A172 (cell line): ENCODE results near the gene SCG3. TPM values are rescaled to one million over a fixed set of nuclear protein-coding genes. Genes with fewer than 3 reads are reported as not detected.
"Not testable (repeated sequence)": the region's sequence is repeated elsewhere in the genome, so short reads cannot be mapped to it uniquely, and the experiment has no call there.

ENCODE experiments used
- DNase-seq: peaks from one replicate; pipeline ENCODE4 v3.0.0-alpha.2; 2015; ENCODE audit warnings: low spot score
- total RNA-seq: library from RNA; depleted of rRNA; stranded (reverse); fragments of >200 nt; shearing (Covaris generic); gene quantifications from 2 replicates; pipeline ENCODE4 v1.2.3, GENCODE V29; 2014; rRNA removed

Gene SCG3
- not detected in 2 replicates for total RNA-seq

DNA sequence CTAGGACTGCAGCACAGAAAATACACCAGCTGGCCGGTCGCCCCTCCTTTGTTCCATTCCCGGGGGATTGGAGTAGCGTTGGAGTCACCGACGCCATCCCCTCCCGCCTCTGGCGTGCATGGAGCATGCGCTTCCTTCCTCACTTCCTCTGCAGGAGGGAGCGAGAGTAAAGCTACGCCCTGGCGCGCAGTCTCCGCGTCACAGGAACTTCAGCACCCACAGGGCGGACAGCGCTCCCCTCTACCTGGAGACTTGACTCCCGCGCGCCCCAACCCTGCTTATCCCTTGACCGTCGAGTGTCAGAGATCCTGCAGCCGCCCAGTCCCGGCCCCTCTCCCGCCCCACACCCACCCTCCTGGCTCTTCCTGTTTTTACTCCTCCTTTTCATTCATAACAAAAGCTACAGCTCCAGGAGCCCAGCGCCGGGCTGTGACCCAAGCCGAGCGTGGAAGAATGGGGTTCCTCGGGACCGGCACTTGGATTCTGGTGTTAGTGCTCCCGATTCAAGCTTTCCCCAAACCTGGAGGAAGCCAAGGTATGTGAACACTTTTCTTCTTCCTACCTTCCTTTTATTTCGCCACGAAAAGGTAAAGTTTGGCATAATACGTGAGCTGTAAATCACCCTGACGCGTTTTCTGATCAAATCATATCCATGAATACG, at the start of gene SCG3:
Gene SCG3, plus strand, starts transcription at position 201 of the 661 bp plus-strand sequence. Its CDS starts 253 bp downstream, at position 454.
- peak; percentile 14 for DNase-seq

DNA sequence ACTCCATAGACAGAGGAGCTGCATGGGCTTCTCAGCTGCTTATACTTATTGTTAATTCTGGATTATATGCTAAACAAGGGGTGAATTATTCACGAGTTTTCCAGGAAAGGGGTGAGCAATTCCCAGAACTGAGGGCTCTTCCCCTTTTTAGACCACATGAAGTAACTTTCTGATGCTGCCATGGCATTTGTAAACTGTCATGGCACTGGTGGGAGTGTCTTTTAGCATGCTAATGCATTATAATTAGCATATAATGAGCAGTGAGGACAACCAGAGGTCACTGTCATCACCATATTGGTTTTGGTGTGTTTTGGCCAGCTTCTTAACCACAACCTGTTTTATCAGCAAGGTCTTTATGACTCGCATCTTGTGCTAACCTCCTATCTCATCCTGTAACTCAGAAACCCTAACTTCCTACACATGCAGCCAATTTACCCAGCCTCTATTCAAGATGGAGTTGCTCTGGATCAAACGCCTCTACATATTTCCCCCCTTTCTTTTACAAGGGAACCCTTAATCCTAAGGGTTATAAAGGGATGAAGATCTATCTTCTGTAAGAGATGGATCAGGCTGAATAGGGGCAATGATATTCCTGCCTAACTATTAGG, 46.6 kb upstream of the SCG3 start:
- DNase-seq, result no peak

DNA sequence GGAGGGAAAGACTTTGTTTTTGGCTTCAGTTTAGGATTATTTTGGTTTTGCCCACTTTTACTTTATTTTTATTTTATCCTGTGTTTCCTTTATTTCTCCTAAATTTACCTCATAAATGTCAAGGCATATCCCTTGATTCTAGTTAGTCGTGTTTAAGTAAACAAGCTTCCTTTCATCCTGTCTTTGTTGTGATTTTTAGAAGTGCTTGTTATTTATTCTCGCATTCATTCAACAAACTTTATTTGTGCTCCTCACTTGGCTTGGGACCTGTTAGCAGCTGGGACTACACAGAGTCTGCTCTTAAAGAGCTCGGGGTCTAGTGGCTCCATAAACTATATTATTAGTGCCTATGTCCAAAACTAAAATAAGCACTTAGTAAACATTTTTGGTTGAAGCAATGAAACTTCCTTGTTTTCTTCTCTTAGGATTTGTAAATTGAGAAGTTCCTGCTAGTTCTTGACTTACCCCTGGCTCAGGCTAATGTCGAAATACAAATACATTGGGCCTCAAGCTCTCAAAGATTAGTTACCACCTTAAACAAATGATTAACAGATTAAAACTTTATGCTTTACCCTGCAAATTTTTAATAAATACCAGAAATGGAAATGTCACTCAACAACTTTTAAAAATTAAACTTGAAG, 39.7 kb upstream of the SCG3 start:
- no peak for DNase-seq

DNA sequence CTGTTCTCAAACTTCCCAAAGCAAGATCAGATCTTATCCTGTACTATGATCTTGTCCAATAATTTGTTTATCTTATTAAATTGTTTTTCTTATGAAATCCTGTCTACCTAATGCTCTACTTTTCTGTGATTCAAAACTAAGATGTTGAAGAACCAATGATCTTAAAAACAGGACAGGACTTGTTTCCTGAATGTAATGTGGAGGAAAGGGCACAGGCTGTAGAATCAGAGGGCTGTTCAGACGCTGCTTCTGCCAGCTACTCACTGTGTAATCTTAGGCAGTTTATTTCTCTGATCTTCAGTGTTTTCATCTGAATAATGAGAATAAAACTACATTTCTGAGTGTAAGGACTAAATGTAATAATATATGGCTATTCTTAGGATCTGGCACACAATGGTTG, 38.6 kb upstream of the SCG3 start:
- no peak for DNase-seq

DNA sequence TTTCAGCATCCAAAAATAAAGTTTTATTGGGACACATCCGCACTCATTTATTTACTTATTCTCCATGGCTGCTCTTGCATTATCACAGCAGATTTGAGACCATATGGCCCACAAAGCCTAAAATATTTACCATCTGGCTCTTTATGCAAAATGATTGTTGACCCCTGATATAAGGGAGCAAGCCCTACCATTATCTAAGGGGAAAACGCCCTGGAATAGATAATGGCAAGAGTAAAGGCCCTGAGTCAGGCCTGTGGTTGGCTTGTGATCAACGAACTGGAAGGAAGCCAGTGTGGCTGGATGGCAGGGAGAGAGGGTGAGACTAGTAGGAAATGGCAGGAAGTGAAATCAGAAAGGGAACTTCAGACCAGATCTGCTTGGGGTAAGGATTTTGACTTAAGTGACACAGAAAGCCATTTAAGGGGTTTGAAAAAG, 34.2 kb upstream of the SCG3 start:
- DNase-seq, result peak; percentile 77

DNA sequence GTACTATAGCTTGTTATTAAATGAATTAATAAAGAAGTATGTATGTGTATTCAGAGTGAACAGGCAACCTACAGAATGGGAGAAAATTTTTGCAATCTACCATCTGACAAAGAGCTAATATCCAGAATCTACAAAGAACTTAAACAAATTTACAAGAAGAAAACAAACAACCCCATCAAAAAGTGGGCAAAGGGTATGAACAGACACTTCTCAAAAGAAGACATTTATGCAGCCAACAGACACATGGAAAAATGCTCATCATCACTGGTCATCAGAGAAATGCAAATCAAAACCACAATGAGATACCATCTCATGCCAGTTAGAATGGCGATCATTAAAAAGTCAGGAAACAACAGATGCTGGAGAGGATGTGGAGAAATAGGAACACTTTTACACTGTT, 33.2 kb upstream of the SCG3 start:
- not testable (repeated sequence) for DNase-seq

DNA sequence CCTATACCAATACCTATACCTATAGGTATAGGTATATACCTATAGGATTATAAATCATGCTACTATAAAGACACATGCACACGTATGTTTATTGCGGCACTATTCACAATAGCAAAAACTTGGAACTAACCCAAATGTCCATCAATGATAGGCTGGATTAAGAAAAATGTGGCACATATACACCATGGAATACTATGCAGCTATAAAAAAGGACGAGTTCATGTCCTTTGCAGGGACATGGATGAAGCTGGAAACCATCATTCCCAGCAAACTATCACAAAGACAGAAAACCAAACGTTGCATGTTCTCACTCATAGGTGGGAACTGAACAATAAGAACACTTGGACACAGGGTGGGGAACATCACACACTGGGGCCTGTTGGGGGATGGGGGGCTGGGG, 32.7 kb upstream of the SCG3 start:
- not testable (repeated sequence) for DNase-seq

DNA sequence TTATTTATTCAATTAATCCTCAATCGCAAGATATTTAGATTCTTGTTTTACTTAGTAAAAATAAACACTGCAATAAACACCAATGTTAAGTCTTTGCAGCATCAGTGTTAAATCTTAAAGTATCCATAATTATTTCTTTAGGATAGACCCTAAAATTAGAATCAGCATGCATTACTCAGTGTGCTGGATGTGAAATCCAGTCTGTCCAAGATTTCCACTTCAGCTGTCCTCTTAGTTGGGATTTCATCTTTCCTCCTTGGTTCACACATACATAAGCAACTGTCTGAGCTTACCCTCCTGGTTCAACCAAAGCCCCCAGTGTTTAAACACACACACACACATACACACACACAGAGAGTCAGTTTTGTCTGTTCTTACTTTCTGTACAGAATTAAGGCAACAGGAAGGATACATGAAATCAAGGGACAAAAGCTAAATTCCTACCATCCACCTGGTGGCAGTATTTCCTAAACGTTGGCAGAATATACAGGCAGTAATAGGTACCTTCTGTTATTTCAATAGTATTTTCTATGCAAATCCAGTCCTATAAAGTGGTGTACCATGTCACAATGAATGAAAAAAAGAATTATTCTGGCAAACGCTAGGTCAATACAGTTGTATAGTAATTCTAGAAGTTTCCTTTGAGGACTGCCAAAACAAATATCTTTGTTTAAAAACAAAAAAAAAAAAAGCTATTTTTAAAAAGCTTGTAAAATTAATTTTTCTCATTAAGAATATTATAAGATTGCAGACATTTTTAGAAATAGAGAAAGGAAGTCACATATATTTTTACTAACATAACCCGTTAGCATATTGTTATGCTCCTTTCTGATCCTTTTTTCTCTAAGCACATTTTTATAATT, 31.4 kb upstream of the SCG3 start:
- DNase-seq, result peak; percentile 72

DNA sequence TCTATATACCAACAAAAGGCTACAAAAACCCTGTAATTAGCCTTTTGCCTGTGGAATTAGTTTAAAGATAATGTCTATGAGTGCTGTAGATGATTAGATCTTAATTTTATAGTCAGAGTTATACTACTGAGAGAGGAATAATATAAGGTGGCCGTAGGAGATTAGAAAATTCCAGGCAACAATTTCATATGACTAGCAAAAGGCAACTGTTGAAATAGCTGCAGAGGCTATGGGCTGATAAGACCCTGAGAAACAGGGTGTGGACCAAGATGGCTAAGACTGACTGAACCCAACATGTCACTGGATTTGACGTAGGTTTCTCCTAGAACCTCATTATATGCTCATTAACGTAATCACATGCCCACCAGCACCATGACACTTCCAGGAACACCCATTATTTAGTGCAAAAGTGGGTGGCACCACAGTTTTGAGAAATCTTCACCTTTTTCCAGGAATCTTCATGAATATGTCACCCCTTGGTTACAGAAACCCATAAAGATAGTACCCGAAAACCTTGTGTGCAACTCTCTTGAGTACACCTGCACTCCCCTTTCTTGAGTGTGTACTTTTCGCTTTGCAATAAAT, 29.1 kb upstream of the SCG3 start:
- no peak for DNase-seq

DNA sequence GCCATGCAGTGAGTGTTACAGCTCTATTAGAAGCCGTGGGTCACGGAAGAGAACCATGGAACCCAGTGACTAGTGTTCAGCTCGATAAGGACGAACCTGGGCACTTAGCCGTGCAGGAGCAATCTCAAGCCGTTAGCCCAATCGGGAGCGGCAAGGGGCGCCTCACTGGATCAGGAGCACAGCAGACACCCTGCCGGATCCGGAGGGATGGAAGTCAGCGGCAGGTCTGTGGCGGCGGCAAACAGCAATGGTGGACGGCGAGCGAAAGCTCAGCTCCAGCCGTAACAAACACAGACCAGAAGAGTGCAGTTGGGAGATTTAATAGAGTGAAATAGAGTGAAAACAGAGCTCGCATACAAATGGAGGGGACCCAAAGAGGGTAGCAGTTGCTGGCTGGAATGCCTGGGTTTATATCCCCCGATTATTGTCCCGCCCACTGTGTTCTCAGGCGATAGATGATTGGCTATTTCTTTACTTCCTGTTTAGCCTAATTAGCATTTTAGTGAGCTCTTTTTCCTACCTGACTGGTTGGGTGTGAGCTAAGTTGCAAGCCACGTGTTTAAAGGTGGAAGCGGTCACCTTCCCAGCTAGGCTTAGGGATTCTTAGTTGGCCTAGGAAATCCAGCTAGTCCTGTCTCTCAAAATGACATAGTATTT, 25.8 kb upstream of the SCG3 start:
- DNase-seq, result not testable (repeated sequence)

DNA sequence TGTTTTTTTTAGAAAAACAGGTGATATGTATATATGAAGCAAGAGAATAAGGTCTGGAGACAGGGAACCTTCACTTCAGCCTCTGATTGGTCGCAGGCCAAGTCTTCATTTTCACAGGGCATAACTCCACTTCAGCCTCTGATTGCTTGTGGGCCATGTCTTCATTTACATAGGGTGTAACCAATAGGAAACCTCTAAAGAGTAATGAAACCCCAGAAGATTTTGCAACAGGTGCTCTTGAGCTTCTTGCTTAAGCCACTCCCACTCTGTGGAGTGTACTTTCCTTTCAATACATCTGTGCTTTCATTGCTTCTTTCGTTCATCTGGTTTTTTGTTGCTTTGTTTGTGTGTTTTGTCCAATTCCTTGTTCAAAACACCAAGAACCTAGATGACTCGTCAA, 22.6 kb upstream of the SCG3 start:
- DNase-seq, result no peak

DNA sequence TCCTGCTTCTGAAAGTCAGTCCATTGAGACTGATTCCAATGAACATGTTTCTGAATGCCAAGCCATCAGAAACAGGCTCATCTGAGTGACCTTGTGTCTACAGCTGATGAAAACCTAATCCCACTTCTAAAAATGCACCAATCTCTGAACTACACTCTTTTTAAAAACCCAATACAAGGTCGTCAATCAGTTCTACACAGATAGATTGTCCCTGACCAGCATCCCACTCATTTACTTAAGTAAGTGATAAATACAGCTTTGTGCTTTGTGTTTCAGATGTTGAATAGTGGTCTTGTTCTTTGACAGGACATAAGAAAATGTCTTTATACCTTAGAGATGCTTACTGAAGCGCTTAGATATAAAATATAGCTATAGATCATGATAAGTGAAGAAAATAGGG, 20.2 kb upstream of the SCG3 start:
- no peak for DNase-seq

DNA sequence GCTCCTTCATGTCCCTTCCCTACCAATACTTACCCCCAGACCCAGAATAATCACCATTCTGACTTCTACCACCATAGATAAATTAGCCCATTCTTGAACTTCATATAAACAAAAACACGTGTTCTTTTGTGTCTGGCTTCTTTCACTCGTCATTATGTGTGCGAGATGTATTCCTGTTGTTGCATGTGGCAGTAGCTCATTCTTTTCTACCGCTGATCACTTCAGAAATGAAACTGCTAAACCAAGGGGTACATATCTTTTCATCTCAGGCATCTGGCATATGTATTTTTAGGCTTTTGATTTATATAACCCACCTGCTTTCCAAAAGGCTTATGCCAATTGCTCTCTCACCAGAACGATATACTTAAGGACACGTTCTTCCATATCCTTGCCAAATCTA, 13.8 kb upstream of the SCG3 start:
- no peak for DNase-seq

DNA sequence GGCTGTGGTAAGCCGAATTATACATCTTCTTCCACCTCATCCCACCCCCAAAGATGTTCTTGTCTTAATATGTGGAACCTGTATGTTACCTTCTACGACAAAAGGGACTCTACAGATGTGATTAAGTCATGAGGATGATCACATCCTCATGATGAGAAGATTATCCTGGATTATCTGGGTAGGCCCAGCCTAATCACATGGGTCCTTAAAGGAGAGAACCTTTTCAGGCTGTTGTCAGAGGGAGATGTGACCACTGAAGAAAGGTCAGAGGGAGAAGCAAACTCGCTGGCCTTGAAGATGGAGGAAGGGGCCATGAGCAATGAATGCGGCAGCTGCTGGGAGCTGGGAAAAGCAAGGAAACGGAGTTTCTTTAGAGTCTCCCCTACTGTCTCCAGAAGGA, 12.9 kb upstream of the SCG3 start:
- no peak for DNase-seq

DNA sequence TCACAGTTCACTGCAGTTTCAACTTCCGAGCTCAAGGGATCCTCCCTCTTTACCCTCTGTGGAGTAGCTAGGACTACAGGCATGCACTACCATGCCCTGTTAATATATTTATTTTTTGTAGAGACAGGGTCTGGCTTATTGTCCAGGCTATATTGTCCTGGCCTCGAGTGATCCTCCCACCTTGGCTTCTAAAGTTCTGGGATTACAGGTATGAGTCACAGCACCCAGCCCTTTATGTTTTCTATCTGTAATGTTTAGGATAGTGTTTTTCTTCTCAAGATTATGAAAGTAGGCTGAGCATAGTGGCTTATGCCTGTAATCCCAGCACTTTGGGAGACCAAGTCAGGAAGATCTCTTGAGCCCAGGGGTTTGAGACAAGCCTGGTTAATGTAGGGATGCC, 11.9 kb upstream of the SCG3 start:
- no peak for DNase-seq

DNA sequence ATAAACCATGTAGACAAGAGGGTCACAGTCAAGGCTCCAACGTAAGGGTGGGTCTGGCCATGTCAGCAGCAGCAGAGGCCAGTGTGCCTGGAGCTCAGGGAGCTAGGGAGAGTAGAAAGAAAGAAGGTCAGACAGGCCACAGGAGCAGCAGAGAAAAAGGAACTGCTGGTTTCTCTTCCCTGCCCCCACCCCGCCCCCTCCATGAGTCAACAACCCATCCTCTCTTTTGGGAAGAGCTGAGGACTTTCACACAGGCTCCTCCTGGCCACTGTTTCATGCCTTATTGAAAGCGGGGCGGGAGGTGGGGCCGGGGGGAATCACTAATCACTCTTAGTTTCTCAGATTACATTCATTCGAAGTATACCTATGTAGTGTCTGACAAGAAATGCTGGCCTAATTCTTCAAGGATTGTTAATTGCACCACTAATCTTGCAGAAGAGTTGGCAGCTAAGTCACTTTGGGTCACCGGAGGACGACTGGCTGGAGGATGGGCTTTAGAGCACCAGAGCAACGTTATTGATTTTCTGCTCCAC, 9.1 kb upstream of the SCG3 start:
- DNase-seq, result no peak

DNA sequence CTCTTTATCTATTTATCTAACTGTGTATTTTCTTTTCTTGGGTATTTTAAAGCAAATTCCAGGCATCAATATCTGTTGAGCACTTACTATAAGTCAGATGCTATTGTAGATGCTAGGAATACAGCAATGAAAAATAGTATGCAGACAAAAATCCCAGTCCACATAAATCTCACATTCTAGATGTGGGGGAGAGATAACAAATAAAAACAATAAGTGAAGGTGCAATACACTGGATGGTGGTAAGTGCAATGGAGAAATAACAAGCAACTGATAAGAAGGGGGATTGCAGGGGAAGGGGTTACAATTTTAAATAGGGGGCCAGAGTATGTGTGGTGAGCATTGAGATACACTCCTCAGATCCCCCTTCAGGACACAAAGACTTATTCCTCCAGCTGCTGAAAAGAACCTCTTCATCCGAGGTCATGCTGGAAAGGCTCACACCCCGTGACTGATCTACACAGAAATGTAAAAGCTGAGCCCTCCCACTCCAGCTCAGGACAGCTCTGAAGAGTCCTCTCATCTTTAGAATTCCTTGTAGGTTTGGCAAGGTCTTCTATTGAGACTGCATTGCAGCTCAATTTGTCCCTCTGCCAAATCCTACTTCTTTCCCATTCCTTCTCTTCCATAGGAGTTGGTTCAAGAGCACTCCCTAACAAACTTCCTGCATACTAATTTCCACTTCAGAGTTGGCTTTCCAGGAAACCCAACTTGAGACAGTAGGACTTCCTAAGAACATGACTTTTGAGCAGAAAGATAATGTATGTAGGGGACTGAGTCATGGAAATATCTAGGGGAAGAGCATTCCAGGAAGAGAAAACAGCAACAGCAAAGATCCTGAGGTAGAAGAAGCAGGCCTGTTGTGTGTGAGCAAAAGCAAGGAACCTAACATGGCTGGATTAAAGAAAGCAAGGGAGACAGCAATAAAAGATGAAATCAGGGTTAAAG, 8.1 kb upstream of the SCG3 start:
- DNase-seq, result no peak

DNA sequence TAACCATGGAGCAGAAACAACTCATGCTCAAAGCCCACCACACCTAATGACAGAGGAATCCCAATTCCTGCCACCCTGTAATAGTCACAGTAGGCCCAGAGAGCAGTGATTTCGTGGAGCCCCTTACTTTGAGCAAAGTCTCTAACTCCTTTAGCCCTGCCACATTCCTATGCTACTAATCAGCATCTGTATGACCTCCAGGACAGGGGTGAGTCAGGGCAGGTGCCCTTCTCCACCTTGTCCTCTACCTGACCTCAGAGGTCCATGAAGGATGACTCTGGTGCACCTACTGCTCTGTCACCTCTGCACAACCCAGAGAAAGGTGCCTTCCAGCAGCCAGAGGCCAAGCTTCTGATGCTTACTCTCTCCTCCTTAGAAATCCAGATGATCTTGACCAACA, 6.1 kb upstream of the SCG3 start:
- no peak for DNase-seq

DNA sequence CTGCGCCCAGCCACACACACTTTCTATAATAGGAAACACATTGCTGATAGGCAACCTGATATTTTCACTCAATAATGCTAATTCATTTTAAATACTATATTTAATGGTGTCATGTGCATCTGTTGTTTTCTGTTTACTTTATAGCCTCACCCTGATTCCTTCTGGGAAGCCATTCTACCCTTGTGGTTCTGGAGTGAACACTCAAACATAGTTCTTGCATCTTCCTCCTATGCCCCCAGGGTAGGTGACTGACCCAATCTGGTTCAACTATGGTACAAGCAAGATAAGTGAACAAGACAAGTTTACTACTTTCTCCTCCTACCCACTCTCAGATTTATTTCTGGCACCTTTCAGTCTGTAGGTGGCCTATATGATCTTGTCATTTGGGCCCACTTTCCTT, 4.3 kb upstream of the SCG3 start:
- no peak for DNase-seq

DNA sequence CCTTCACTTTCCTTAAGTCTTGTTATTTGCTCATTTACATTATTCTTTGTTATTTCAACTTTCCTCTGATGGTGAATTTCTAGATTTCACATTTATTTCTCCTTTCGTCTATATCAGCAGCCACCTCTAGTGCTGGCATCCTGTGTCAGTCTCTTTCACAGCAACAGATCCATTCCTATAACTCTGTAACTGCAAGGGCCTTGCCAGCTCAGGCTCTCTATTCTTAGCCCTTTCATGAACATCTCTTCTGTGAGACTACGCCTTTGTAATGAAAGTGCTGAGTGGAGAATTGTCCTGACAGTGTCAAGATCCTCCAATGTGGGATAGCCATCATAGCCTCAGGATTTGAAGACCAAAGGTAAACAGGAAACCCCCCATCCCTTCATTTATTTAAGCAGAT, 3.9 kb upstream of the SCG3 start:
- no peak for DNase-seq
